Embryonic facial prominence (tissue), 1 donor: ENCODE data around the gene NAA80.
"Not testable (repeated sequence)": the region's sequence is repeated elsewhere in the genome, so short reads cannot be mapped to it uniquely, and the experiment has no call there.

ENCODE experiments used
- DNase-seq: peaks from one replicate; pipeline ENCODE4 v3.0.0-alpha.2; 2016; ENCODE audit errors: extremely low spot score

Gene NAA80

DNA sequence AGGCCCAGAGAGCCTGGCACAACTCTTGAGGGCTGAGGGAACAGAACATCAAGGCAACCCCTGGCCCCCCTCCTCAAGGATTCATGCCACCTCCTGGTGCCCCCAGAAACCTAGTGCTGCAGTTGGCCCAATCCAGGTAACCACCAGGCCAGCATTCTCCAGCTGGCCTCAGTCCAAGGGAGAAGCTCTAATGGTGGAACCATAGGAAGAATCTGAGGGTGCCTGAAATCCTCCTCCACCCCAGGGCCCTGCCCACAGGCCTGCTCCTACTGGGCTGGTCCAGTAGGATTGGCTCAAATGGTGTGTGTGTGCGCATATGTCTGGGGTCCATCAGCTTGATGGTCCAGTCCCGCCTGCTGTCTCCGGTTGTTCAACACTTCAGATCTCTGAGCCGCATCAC lies 15.6 kb upstream of the NAA80 start:
- DNase-seq: no peak

DNA sequence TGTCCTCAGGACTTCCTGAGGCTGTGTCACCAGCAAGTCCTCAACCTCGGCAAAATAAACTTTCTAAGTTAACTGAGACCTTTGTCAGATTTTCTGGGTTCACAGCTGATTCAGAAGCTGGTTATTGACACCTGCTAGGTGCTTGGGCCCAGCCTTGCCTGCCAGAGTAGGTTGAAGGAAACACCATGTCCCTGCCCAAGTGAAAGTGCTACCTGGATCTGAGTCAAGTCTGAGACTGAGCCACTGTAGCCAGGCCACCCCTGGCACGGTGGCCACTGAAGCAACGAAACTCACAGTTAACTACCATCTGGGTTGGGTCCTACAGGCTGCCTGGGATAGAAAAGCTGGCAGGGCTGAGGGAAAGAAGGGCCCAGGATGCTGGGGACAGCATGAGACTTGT lies 15.1 kb upstream of the NAA80 start:
- no peak for DNase-seq

DNA sequence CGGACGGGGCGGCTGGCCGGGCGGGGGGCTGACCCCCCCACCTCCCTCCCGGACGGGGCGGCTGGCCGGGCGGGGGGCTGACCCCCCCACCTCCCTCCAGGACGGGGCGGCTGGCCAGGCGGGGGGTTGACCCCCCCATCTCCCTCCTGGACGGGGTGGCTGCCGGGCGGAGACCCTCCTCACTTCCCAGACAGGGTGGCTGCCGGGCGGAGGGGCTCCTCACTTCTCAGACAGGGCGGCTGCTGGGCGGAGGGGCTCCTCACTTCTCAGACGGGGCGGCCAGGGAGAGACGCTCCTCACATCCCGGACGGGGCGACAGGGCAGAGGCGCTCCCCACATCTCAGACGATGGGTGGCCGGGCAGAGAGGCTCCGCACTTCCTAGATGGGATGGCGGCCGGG lies 12.8 kb upstream of the NAA80 start:
- DNase-seq: not testable (repeated sequence)

DNA sequence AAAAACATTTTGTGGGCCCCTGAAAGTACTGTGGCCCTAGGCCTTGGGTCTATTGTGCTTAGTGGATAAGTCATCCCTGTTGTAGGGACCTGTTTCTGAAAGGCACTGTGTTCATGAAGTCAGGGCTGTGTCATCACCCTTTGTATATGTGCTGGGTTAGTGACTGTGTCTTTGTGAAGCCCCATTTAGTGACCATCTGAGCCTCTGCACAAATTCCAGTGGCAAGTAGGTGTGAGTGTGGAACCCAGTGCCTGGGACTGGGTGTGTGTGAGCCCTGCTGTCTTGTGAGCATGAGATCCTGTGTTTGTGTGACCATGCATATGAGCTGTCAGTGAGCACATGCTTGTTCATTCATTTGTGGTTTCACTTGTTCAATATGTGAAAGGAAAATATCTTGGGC lies 5.4 kb upstream of the NAA80 start:
- DNase-seq: no peak

DNA sequence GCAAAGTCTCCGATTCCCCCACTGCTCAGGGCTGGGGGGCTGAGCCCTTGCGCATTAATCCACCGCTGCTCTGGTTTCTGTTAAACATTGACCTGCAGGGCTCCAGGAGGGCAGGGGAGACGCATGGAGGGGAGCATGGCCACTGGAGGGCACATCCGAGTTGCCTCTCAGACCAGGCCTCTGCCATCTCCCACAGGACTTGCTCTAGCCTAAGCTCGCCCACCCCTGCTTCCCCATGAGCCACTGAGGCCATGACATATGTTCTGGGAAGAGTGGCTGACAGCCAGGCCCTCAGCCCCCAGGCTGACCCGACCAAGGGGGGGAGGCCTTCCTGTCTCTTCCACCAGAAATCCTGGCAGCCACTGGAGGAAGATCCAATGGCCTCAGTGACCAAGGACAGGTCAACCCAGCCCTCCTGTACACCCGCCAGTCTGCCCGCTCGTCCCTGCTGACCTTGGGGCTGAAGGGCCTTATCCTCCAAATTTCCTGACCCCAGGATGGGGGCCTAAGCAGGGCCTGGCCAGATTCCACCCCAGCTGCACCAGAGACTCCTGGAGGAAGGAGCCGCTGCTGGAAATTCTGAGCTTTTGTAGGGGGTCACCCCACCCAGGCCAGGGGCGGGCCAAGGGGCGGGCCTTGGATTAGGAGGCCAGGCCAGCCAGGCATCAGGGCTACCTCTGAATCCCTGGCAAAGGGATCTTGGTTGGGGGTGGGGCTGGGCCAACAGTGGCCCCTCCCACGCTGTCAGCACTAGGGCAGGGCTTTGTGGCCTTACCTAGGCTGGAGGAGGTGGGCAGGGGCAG lies 4.0 kb upstream of the NAA80 start, which contains the start of gene HYAL1:
HYAL1 (minus strand) TSS at position 562 of the 803 bp plus-strand sequence. CDS start 618 bp downstream, outside the sequence.
- no peak for DNase-seq

DNA sequence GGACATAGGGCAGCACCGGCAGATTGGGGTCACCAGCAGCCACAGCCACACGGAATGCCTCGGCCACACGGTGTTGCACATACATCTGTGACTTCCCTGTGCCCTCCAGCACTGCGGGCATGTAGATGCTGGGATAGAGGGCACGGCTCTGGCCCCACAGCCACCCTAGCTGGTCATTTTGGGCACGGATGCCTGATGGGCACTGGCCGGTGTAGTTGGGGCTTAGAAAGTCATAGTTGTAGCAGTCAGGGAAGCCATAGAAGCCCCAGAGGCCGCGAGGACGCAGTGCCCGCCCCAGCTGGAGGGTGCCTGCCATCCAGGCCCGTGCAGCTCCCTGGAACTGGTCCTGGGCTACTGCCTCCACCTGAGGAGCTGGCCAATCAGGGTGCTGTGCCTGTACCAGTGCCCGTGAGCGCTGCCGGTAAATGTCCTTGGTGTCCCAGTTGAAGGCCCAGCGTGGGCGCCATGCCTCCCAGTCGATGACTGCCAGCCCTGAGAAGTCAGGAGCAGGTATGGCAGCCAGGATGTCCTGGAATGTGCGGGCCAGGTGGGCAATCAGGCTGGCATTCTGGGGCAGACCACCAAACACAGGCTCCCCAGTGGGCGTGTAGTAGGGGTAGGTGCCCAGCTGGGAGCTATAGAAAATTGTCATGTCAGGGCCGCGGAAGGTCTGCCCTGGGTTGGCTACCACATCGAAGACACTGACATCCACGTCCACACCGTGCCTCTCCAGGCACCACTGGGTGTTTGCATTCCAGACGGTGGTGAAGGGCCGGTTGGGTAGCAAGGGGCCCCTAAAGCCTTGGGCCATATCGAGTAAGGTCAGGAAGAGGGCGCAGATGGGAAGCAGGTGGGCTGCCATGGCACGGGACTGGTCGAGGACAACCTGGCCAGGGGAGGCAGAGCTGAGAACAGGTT lies 3.1 kb upstream of the NAA80 start:
- no peak for DNase-seq

DNA sequence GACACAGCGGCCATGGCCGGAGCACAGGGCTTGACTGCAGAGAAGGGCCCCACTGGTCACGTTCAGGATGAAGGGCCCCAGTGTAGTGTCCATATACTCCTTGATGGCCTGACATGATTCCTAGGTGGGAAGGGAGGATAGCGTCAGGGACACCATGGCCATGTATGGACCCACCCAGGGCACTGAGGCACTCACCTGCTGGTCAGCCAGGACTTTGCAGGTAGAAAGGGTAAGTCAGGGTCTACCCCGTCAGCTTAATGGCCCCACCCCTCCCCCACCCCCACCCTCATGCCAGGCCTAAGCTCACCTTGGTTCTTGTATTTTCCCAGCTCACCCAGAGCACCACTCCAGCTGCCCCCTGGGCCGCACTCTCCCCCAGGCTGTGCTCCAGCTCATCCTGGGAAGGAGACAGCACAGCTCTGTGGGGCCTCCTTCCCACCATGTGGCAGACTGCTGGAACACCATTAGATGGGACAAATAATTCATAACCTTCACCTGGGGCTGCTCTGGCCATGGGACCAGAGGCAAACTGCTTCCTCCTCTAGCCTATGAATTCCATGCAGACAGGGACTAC lies 1.6 kb upstream of the NAA80 start:
- DNase-seq: no peak

DNA sequence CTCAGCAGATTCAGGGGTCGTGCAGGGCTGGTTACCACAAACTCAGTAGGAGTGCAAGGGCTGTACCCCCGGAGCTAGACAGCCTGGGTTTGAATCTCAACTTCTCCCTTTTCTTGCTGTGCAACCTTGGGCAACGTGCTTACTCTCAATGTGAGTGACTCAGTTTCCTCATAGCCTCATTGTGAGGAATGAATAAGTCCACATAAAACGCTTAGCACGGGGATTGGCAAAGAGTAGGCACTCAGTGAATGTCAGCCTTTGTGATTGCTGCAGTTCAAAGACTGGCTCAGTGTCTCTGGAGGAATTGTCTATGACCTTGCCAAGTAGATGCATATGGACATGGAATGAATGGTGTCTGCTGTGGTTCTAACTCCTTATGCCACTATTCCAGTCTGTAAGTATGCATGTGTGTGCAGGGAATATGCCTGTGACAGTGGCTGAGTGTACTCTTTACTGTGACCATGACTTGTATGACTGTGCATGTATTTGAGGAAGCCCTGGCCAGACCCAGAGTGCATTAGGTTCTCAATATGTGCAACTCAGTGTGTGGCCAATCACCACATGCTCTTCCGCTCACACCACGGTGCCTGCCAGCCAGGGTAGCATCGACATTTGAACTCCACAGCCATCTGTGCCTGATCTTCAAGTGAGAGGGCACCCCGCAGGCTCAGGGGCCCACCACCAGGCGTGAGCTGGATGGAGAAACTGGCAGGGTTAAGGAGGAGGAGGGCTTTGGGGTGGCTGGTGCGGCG lies 900 bp upstream of the NAA80 start:
- DNase-seq: peak; percentile 6

DNA sequence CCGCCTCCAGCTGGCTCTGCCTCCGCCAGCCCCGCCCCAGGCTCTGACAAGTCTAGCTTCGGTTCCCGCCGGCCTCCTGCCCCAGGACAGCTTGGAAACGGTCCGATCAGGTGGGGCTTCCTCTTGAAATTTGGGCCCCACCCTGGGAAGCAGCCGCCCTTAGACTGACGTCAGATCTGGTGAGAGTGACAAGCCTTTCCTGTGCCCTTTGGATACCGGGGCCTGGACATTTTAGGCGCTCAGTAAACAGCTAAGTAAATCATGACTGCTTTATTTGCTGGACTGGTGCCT lies 378 bp upstream of the NAA80 start:
- DNase-seq: no peak

DNA sequence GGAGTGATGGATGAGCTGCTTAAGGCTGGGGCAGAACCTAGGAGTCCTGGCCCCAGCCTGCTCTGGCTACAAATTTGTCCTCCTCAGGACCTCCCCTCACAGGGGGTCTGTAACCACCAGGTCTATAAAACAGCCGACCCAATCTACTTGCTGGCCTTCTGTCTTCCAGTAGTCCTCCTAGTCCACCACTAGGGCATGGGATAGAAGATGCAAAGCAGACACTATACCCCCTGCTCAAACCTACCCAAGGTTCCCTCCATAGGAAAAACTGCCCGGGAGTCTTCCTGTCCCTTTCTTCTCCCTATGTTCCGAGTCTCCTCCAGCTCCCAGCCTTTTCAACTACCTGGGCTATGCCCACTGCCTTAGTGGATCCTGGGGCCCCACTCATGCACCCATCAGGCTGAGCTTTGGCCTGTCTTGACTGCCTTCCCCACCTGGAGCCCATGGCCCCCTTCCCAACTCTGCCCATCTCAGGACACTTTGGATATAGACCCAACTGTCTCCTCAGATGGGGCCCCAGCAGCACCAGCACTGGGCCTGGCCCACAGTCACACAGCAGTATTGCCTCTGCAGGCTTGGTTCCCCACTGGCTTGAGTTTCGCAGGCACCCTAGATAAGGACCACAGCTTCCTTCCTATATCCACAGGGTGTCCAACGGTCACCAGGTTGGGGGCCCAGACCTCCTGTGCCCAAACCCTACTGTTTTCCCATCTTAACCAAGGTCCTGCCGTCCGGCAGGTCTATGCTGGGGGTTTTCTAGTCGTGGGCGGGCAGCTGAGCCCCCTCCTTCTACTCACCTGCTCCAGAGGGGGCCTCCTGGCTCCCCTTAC lies 1.1 kb downstream of the NAA80 start:
- DNase-seq: peak; percentile 5

DNA sequence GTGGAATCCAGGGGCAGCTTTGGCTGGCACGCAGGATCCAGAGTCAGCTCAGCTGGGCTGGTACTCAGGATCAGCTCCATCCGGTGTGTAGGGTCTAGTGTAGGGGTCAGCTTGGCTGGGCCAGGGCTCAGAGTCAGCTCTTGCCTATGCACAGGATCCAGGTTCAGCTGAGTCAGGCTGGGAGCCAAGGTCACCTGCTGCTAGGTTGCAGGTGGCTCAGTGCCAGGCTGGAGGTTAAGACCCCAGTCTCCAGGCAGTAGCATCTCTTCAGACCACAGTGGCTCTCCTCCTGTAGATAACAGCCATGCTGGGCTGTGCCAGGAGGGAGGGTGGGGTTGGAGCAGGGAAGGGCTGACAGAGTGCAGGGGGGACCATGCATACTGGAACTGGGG lies 1.8 kb downstream of the NAA80 start:
- peak; percentile 4 for DNase-seq

DNA sequence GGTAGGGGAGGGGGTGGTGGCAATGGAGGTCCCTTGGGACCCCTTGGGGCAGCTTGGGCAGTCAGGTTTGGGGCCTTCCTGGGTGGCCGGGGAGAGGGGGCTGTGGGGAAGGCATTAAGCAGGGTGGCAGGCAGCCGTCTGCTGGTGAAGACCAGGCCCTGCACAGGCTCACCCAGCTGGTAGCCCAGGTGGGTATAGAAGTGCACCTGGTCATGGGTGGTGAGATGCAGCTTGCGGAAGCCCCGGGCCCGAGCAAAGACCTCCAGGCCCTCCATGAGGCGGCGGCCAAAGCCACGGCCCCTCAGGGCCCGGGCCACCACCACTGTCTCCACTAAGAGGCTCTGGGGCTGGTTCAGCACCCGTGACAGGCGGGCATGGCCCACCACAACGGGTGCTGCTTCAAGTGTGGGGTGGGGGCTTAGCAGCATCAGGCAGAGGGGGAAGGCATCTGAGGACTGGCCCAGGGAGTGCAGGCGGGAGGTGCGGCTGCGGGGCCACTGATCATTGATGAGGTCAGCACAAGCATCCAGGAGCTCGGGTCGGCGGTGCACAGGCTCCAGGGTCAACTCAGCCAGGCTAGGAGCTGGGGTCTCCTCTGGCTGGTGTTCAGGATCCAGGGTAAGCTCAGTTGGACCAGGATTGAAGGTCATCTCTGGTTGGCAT lies 2.4 kb downstream of the NAA80 start:
- DNase-seq: peak; percentile 1

DNA sequence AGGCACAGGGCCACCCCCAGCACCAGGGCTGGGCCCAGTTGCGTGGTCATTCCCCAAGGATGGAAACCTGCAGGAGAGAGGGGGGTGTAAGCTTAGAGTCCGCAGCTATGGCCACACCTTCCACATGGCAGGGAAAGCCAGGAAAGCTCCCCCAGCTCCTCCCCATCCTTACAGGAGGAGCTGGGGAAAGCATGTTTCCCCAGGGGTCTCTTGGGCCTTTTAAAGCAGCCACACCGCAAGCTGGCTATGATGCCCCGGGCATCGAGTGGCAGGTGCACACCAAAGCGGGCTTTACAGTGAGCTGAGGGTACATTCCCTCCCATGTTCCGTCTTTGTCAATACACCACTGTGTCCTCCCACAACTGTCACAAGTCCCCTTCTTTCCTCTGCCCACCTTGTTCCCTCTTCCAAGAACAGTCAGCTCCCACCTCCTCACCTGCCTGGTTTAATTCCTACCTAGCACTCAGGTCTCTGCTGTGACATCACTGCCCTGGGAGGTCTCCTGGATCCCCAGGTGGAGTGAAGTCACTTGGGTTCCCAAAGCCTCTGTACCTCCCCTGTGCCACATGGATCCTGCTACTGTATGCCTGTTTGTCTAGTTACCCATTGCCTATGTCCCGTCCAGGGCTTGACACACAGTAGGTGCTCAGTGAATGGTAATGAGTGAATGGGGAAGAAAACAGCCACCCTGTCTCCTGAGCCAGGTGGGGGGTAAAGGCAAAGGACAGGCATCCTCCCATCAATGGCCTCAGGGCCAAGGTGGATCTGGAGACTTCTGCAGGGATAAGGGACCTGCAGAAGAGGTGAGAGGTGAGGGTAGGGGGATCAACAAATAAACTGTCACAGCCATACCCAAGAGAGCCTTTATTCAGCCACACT lies 3.4 kb downstream of the NAA80 start:
- no peak for DNase-seq

DNA sequence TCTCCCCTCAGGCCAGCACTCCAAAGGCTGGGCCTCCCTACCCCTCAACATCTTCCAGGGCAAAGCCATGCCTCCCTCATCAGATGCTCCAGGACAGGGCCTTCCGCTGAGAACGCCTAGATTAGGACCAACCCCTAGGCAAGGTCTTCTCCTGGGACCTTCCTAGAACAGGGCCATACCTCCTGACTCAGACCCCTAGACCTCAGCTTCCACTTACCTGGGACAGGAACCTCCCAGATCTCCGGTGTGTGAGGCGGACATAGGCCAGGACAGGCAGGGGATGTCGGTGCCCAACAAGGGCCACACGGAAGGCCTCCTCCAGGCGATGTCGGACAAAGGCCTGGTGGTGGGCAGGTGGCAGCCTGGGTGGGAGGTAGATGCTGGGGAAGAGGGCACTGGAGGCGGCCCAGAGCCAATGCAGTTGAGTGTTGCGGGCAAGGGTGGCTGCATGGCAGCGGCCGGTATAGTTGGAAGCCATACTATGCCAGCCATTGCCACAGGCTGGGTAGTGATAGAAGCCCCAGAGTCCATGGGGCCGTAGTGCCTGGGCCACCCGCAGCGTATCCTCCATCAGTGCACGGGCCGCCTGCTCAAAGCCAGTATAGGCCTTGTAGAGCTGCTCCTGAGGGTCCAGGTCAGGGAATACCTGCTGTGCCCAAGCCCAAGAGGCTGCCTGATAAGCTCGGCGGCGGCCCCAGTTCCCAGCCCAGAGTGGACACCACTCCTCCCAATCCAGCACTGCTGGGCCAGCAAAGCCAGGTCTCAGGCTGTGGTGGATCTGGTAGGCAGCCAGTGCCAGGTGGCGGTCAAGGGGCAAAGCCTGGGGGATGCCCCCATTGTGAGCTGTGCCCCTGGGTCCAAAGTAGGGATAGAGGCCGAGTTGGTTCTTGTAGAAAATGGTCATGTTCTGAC lies 4.5 kb downstream of the NAA80 start:
- DNase-seq: no peak

DNA sequence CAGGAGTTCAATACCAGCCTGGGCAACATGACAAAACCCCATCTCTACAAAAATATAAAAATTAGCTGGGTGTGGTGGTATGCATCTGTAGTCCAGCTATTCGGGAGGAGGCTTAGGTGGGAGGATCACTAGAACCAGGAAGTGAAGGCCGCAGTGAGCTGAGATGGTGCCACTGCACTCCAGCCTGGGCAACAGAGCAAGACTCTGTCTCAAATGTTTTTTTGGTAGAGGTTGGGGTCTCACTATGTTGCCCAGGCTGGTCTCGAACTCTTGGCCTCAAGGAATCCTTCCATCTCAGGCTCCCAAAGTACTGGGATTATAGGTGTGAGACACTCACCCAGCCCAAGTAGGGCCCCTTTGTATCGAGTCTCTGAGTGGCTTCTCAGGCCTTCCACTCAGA lies 5.1 kb downstream of the NAA80 start:
- DNase-seq: no peak

DNA sequence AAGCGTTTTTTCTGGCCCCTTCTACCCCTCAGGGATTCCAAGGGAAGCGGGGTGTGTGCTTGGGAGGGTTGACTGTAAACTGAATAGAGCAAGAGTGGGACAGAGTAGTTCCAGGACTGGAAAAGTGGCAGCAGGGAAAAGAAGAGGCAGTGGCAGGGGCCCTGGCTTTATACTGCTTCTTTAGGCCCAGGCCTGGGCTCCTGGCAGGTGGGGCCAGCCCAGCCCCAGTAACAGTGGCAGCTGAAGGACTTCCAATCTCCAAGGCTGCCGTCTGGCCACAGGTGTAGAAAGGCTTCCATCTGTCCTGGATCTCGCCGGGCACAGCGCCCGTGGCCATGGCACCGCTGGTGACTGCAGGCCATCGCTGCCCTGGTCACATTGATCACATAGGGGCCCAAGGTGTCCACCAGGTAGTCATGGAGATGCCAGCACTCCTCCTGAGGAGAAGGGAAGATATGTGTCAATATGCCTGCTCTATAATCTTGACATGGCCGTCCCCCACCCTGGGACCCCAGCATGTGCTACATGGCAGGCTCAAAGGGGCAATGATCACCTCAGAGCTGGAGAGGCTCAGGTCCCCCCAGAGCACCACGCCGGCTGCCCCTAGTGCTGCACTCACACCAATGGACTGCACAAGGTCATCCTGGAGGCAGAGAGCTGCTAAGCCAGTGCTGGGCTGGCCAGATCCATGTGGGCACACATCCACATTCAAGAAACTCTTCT lies 6.0 kb downstream of the NAA80 start:
- DNase-seq: no peak

DNA sequence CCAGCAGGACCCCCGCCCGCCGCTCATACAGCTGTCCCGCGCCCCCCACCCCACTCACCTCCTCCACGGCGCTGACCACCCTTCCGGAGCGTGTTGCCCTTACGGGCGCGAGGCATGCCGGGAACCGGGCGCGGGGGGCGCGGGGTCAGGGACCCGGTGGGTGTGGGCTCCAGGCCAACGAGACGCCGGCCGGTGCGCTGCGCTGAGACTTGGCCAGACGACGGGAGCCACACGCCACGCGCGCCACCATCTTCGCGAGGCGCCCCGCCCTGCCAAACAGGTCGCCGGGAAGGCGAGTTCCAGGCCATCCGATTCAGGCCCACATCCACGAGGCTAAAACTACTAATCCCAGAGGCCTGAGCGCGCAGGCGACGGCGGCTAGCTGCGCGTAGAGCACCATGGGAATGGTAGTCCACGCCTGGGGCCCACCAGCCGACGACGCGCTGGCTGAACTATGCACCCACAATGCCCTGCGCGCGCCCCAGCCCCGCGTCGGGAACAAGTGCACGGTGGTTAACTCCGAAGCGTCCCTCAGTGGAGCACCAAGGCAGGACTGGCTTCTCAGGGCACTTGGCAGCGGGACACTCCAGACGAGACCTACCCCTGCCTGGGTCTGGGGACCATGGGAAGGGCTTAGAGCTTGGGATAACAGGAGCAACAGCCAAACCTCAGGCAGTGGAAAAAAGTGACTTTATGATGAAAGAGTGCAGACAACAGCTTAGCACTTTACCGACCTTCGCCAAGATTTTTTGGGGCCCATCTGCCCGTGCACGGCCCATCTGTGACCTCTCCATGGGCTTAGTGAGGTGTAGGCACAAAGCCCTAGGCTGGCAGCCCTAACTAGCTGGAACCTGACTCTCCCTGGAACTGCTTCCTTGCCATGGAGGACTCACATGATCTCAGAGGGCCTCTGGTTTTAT lies 6.8 kb downstream of the NAA80 start, which contains the start of gene IFRD2:
IFRD2 (minus strand) TSS at position 271 of the 920 bp plus-strand sequence; CDS start at position 116, 155 bp downstream.
- peak; percentile 96 for DNase-seq
